ENCODE data around the gene EYA2.

EYA2 gene

DNA sequence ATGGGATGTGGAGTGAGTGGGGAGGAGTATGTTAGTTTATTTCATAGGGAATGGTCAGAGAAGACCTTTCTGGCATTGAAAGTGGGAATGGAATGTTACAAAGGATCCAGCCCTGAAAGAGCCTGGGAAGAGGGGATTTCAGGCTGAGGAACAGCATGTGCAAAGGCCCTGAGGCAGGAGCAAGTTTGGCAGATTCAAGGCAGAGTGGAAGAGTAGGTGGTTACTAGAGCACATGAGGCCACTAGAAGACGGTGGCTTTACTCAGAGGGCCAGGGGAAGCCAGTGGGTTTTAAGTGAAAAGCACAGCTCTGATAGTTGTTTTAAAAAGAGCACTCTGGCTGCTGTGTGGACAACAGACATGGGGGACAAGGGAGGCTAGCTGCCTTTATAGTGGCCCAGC is 234.7 kb downstream of the EYA2 start:
- Histone ChIP-seq H3K9ac (ENCODE audit: low read depth, low read length) (no peak overlapping the region), H3K4me1 (ENCODE audit: control insufficient read depth, insufficient read depth, low read length) (peaks cover 9% of the 10 kb centered on the region; the same call in 1 of the 2 replicates), H3K36me3 (ENCODE audit: control insufficient read depth, insufficient read depth, low read length) (no peaks in the 10 kb centered on the region), H3K4me3 (ENCODE audit: low read depth, low read length) (no peak overlapping the region), H3K9me3 (ENCODE audit: control insufficient read depth, insufficient read depth, low read length) (no peaks in the 10 kb centered on the region), H3K27ac (ENCODE audit: low read depth, low read length) (no peak overlapping the region), H3K27me3 (ENCODE audit: control insufficient read depth, insufficient read depth, low read length) (no peaks in the 10 kb centered on the region)

- Histone ChIP-seq H3K27me3 (ENCODE audit: control insufficient read depth, insufficient read depth, low read length) (no peaks in the 10 kb centered on the region), H3K9ac (ENCODE audit: low read depth, low read length) (no peak overlapping the region), H3K9me3 (ENCODE audit: control insufficient read depth, insufficient read depth, low read length) (no peaks in the 10 kb centered on the region), H3K4me3 (ENCODE audit: low read depth, low read length) (no peak overlapping the region), H3K27ac (ENCODE audit: low read depth, low read length) (no peak overlapping the region), H3K4me1 (ENCODE audit: control insufficient read depth, insufficient read depth, low read length) (no peaks in the 10 kb centered on the region), H3K36me3 (ENCODE audit: control insufficient read depth, insufficient read depth, low read length) (no peaks in the 10 kb centered on the region)
These were observed 239.3 kb downstream of the EYA2 start for GRCh38 chr20:47133809-47134456.

- H3K4me3 ChIP-seq (ENCODE audit: low read depth, low read length): no peak overlapping the region
- no peak overlapping the region for H3K27ac ChIP-seq (ENCODE audit: low read depth, low read length)
- H3K4me1 ChIP-seq (ENCODE audit: control insufficient read depth, insufficient read depth, low read length): no peaks in the 10 kb centered on the region
- 0 out of 2 replicates have a peak, but pooled peaks cover 3% of the 10 kb centered on the region for H3K9me3 ChIP-seq (ENCODE audit: control insufficient read depth, insufficient read depth, low read length)
- no peaks in the 10 kb centered on the region for H3K36me3 ChIP-seq (ENCODE audit: control insufficient read depth, insufficient read depth, low read length)
- H3K27me3 ChIP-seq (ENCODE audit: control insufficient read depth, insufficient read depth, low read length): no peaks in the 10 kb centered on the region
- no peak overlapping the region for H3K9ac ChIP-seq (ENCODE audit: low read depth, low read length)
These were observed 242.1 kb downstream of the EYA2 start for GRCh38 chr20:47136782-47137181.

DNA sequence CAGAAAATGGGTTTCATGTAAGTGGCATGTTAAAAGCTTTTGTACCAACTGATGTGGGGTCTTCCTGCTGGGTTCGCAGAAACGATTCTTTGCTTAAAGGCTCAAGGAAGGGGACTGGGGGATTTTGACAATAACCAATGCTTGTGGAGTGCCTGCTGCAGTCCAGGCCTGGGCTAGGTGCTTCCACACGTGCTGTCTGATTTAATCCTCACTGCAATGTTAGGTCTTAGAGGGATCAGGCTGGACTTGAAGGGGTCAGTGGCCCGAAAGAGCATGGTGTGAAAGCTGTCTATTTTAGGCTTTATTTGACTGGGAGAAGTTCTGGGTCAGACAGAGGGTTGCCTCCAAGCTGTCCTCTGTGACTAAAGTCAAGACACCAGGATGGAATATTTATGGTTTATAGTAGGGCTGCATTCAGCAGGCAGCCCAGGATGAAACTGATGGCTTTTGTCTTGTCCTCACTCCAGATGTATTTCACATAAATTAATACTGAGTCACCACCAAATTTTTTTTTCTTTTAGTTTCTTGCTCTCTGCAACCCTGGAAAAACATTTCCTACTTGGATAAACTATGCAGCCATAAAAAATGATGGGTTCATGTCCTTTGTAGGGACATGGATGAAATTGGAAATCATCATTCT is 242.7 kb downstream of the EYA2 start:
- no peaks in the 10 kb centered on the region for H3K27me3 ChIP-seq (ENCODE audit: control insufficient read depth, insufficient read depth, low read length)
- H3K9me3 ChIP-seq (ENCODE audit: control insufficient read depth, insufficient read depth, low read length): 0 out of 2 replicates have a peak, but pooled peaks cover 3% of the 10 kb centered on the region
- no peaks in the 10 kb centered on the region for H3K36me3 ChIP-seq (ENCODE audit: control insufficient read depth, insufficient read depth, low read length)
- no peak overlapping the region for H3K4me3 ChIP-seq (ENCODE audit: low read depth, low read length)
- H3K9ac ChIP-seq (ENCODE audit: low read depth, low read length): no peak overlapping the region
- H3K27ac ChIP-seq (ENCODE audit: low read depth, low read length): no peak overlapping the region
- no peaks in the 10 kb centered on the region for H3K4me1 ChIP-seq (ENCODE audit: control insufficient read depth, insufficient read depth, low read length)

DNA sequence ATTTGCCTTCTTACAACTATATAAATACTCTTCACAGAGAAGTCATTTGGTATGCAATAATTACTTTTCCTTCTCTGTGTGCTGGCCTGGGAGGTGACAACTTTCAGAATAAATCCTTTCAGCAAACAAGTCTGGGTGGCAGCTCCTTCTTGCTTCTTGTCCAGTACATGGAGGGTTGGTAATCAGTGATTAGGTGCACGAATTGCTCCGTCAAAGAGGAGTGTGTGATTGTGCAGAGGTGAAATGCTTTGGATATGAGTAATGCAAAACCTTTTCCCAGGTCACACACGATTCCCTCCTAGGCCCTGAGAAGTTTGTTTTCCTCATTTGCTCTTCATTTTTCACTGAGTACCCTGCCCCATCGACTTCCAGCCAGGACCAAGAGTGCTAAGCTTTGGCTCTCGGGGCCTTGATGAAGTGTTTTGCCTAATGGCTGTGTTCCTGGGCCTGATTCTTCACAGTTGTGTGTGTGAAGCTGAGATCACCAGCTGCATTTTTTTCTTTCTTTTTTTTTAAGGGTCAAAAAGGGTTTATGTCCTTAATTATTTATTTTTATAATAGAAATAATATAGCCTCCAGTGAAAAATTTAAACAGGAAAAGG is 245.4 kb downstream of the EYA2 start:
- H3K27me3 ChIP-seq (ENCODE audit: control insufficient read depth, insufficient read depth, low read length): no peaks in the 10 kb centered on the region
- no peak overlapping the region for H3K9ac ChIP-seq (ENCODE audit: low read depth, low read length)
- no peaks in the 10 kb centered on the region for H3K4me1 ChIP-seq (ENCODE audit: control insufficient read depth, insufficient read depth, low read length)

GRCh38 chr20:47141350-47141921 is 246.8 kb downstream of the EYA2 start:
- Histone ChIP-seq H3K27ac (ENCODE audit: low read depth, low read length) (no peak overlapping the region), H3K4me1 (ENCODE audit: control insufficient read depth, insufficient read depth, low read length) (no peaks in the 10 kb centered on the region), H3K36me3 (ENCODE audit: control insufficient read depth, insufficient read depth, low read length) (no peaks in the 10 kb centered on the region), H3K9me3 (ENCODE audit: control insufficient read depth, insufficient read depth, low read length) (0 out of 2 replicates have a peak, but pooled peaks cover 3% of the 10 kb centered on the region), H3K27me3 (ENCODE audit: control insufficient read depth, insufficient read depth, low read length) (no peaks in the 10 kb centered on the region), H3K9ac (ENCODE audit: low read depth, low read length) (no peak overlapping the region), H3K4me3 (ENCODE audit: low read depth, low read length) (no peak overlapping the region)

More for the DNA sequence above, 245.4 kb downstream of the EYA2 start:
- no peak overlapping the region for H3K27ac ChIP-seq (ENCODE audit: low read depth, low read length)
- H3K4me3 ChIP-seq (ENCODE audit: low read depth, low read length): no peak overlapping the region
- 0 out of 2 replicates have a peak, but pooled peaks cover 3% of the 10 kb centered on the region for H3K9me3 ChIP-seq (ENCODE audit: control insufficient read depth, insufficient read depth, low read length)
- no peaks in the 10 kb centered on the region for H3K36me3 ChIP-seq (ENCODE audit: control insufficient read depth, insufficient read depth, low read length)

GRCh38 chr20:47141941-47142773 is 247.5 kb downstream of the EYA2 start:
- Histone ChIP-seq H3K36me3 (ENCODE audit: control insufficient read depth, insufficient read depth, low read length) (no peaks in the 10 kb centered on the region), H3K9ac (ENCODE audit: low read depth, low read length) (no peak overlapping the region), H3K4me1 (ENCODE audit: control insufficient read depth, insufficient read depth, low read length) (no peaks in the 10 kb centered on the region), H3K9me3 (ENCODE audit: control insufficient read depth, insufficient read depth, low read length) (0 out of 2 replicates have a peak, but pooled peaks cover 3% of the 10 kb centered on the region), H3K27me3 (ENCODE audit: control insufficient read depth, insufficient read depth, low read length) (no peaks in the 10 kb centered on the region), H3K4me3 (ENCODE audit: low read depth, low read length) (no peak overlapping the region), H3K27ac (ENCODE audit: low read depth, low read length) (no peak overlapping the region)

DNA sequence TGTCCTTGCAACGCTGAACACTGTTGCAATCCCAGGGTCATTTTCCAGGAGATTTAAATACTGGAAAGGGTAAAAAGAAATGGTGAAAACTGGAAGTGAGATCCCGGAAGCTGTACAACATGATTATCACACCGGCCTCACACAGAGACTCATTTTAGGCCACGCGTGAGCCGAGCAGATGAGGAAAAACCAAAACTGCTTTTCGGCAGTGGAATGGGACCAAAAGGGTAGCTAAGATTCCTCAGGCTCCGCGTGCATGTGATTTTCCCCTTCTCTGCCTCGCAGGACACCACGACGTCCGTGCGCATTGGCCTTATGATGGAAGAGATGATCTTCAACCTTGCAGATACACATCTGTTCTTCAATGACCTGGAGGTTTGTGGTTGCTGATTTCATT is 248.1 kb downstream of the EYA2 start:
- no peak overlapping the region for H3K9ac ChIP-seq (ENCODE audit: low read depth, low read length)
- no peaks in the 10 kb centered on the region for H3K4me1 ChIP-seq (ENCODE audit: control insufficient read depth, insufficient read depth, low read length)
- no peaks in the 10 kb centered on the region for H3K27me3 ChIP-seq (ENCODE audit: control insufficient read depth, insufficient read depth, low read length)
- no peaks in the 10 kb centered on the region for H3K36me3 ChIP-seq (ENCODE audit: control insufficient read depth, insufficient read depth, low read length)
- H3K4me3 ChIP-seq (ENCODE audit: low read depth, low read length): no peak overlapping the region
- H3K27ac ChIP-seq (ENCODE audit: low read depth, low read length): no peak overlapping the region
- H3K9me3 ChIP-seq (ENCODE audit: control insufficient read depth, insufficient read depth, low read length): 0 out of 2 replicates have a peak, but pooled peaks cover 3% of the 10 kb centered on the region

DNA sequence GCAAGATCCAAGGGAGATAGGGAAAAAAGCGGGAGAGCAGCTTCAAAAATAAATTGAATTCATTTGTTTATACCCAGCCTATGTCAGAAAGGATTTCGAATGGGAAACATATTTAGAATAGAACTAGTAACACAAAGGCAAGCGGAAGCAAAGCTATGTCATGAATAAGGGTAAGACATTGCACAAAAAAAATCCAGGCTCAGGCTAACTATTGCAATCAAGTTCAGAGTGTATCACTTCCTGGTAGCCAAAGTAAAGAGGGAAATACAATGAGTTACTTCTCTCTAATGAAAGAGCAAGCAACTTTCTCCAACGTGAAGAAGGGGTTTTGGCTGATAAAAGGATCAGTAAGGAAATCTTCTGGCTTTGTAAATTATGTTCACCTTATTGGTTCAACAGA is 249.0 kb downstream of the EYA2 start:
- H3K9me3 ChIP-seq (ENCODE audit: control insufficient read depth, insufficient read depth, low read length): 0 out of 2 replicates have a peak, but pooled peaks cover 3% of the 10 kb centered on the region
- H3K4me1 ChIP-seq (ENCODE audit: control insufficient read depth, insufficient read depth, low read length): no peaks in the 10 kb centered on the region
- no peak overlapping the region for H3K27ac ChIP-seq (ENCODE audit: low read depth, low read length)
- no peak overlapping the region for H3K4me3 ChIP-seq (ENCODE audit: low read depth, low read length)
- no peak overlapping the region for H3K9ac ChIP-seq (ENCODE audit: low read depth, low read length)
- H3K27me3 ChIP-seq (ENCODE audit: control insufficient read depth, insufficient read depth, low read length): no peaks in the 10 kb centered on the region
- H3K36me3 ChIP-seq (ENCODE audit: control insufficient read depth, insufficient read depth, low read length): no peaks in the 10 kb centered on the region

GRCh38 chr20:47144463-47144862 is 249.8 kb downstream of the EYA2 start:
- Histone ChIP-seq H3K4me3 (ENCODE audit: low read depth, low read length) (no peak overlapping the region), H3K36me3 (ENCODE audit: control insufficient read depth, insufficient read depth, low read length) (no peaks in the 10 kb centered on the region), H3K4me1 (ENCODE audit: control insufficient read depth, insufficient read depth, low read length) (no peaks in the 10 kb centered on the region), H3K9me3 (ENCODE audit: control insufficient read depth, insufficient read depth, low read length) (0 out of 2 replicates have a peak, but pooled peaks cover 3% of the 10 kb centered on the region), H3K27me3 (ENCODE audit: control insufficient read depth, insufficient read depth, low read length) (no peaks in the 10 kb centered on the region), H3K9ac (ENCODE audit: low read depth, low read length) (no peak overlapping the region), H3K27ac (ENCODE audit: low read depth, low read length) (no peak overlapping the region)

Data from HUES48 (cell line).